ENCODE measurements around the gene LMF1.

DNA sequence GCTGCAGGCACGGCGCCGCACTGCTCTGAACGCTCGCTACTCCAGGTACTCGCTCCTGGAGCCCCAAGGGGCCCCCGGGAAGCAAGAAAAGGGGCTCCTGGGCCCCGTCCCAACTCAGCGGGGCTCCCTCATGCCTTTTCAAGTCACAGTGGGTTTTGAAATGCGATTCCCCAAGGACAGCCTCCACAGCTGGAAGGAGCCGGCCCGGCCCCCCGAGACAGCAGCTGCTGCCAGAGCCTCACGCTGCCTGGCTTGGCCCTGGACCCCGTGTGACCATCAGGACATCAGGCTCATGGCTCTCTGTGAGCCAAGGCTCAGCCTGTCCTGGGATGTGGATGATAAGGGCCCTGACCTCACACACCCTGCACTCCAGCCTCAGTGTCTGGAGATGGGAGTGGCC, 80.6 kb downstream of the LMF1 start:
- TF ChIP-seq MTA3 (IDR thresholded peaks at IDR 0.05; ENCODE audit: borderline replicate concordance) (no peak), CBX5 (IDR thresholded peaks at IDR 0.05; ENCODE audit: borderline replicate concordance, low read depth) (no peak), SMAD3 (CRISPR knock-in tag; conservative IDR thresholded peaks at IDR 0.05) (no peak), ZNF140 (CRISPR knock-in tag; IDR thresholded peaks at IDR 0.05) (no peak), CREB1 (IDR thresholded peaks at IDR 0.05) (no peak), CREB1 (CRISPR knock-in tag; IDR thresholded peaks at IDR 0.05) (no peak)
- TF ChIP-seq, protein P1, sequence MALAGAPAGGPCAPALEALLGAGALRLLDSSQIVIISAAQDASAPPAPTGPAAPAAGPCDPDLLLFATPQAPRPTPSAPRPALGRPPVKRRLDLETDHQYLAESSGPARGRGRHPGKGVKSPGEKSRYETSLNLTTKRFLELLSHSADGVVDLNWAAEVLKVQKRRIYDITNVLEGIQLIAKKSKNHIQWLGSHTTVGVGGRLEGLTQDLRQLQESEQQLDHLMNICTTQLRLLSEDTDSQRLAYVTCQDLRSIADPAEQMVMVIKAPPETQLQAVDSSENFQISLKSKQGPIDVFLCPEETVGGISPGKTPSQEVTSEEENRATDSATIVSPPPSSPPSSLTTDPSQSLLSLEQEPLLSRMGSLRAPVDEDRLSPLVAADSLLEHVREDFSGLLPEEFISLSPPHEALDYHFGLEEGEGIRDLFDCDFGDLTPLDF (CRISPR knock-in tag; IDR thresholded peaks at IDR 0.05), result no peak
- TF ChIP-seq, protein P2, sequence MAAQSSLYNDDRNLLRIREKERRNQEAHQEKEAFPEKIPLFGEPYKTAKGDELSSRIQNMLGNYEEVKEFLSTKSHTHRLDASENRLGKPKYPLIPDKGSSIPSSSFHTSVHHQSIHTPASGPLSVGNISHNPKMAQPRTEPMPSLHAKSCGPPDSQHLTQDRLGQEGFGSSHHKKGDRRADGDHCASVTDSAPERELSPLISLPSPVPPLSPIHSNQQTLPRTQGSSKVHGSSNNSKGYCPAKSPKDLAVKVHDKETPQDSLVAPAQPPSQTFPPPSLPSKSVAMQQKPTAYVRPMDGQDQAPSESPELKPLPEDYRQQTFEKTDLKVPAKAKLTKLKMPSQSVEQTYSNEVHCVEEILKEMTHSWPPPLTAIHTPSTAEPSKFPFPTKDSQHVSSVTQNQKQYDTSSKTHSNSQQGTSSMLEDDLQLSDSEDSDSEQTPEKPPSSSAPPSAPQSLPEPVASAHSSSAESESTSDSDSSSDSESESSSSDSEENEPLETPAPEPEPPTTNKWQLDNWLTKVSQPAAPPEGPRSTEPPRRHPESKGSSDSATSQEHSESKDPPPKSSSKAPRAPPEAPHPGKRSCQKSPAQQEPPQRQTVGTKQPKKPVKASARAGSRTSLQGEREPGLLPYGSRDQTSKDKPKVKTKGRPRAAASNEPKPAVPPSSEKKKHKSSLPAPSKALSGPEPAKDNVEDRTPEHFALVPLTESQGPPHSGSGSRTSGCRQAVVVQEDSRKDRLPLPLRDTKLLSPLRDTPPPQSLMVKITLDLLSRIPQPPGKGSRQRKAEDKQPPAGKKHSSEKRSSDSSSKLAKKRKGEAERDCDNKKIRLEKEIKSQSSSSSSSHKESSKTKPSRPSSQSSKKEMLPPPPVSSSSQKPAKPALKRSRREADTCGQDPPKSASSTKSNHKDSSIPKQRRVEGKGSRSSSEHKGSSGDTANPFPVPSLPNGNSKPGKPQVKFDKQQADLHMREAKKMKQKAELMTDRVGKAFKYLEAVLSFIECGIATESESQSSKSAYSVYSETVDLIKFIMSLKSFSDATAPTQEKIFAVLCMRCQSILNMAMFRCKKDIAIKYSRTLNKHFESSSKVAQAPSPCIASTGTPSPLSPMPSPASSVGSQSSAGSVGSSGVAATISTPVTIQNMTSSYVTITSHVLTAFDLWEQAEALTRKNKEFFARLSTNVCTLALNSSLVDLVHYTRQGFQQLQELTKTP (IDR thresholded peaks at IDR 0.05; ENCODE audit: low read depth in 1 of 2, partially characterized antibody in 2 of 2), result no peak
- TF ChIP-seq, protein P3, sequence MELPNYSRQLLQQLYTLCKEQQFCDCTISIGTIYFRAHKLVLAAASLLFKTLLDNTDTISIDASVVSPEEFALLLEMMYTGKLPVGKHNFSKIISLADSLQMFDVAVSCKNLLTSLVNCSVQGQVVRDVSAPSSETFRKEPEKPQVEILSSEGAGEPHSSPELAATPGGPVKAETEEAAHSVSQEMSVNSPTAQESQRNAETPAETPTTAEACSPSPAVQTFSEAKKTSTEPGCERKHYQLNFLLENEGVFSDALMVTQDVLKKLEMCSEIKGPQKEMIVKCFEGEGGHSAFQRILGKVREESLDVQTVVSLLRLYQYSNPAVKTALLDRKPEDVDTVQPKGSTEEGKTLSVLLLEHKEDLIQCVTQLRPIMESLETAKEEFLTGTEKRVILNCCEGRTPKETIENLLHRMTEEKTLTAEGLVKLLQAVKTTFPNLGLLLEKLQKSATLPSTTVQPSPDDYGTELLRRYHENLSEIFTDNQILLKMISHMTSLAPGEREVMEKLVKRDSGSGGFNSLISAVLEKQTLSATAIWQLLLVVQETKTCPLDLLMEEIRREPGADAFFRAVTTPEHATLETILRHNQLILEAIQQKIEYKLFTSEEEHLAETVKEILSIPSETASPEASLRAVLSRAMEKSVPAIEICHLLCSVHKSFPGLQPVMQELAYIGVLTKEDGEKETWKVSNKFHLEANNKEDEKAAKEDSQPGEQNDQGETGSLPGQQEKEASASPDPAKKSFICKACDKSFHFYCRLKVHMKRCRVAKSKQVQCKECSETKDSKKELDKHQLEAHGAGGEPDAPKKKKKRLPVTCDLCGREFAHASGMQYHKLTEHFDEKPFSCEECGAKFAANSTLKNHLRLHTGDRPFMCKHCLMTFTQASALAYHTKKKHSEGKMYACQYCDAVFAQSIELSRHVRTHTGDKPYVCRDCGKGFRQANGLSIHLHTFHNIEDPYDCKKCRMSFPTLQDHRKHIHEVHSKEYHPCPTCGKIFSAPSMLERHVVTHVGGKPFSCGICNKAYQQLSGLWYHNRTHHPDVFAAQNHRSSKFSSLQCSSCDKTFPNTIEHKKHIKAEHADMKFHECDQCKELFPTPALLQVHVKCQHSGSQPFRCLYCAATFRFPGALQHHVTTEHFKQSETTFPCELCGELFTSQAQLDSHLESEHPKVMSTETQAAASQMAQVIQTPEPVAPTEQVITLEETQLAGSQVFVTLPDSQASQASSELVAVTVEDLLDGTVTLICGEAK (IDR thresholded peaks at IDR 0.05), result no peak
- TF ChIP-seq, protein P3 (CRISPR knock-in tag; IDR thresholded peaks at IDR 0.05), result no peak

All from K562 (cell line).